ENCODE data around the gene POU6F2. TPM values are rescaled to one million over a fixed set of nuclear protein-coding genes. Genes with fewer than 3 reads are reported as not detected.

The POU6F2 gene
- total and polyA plus RNA-seq, 2 of the 4 experiments (the other 2 are of a cell fraction): not detected

DNA sequence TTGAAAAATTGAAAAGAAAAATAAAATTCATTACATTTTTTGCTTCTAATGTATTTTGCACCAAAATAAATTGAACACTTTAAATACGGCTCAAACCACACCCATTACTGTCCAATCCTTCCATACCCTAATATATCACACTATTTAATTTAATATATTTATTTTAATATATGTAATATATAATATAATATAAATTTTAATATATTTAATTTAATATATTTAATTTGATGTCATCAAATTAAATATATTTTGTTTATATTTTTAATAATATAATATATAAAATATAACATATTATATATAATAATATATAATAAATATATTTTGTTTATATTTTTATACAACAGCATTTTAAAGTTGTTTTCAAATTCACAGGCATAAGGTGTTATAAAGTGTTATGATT, 15.7 kb upstream of the POU6F2 start:
- TF ChIP-seq CEBPB (IDR thresholded peaks at IDR 0.05; ENCODE audit: low read depth, low read length) (no peak), ELK1 (IDR thresholded peaks at IDR 0.05; ENCODE audit: borderline replicate concordance, low read depth, low read length) (no peak), RAD21 (IDR thresholded peaks at IDR 0.05; ENCODE audit: low read length) (no peak)
- no peaks in the 10 kb centered on the region for H3K36me3 ChIP-seq (ENCODE audit: control insufficient read depth, insufficient read depth, low read length)
- WGBS, 2 experiments (ENCODE audit: extremely low coverage in 2 of 2, insufficient read length in 1 of 2): no CpG with 5 or more reads among the region's 1 CpG
- H2AFZ ChIP-seq (replicated peaks; ENCODE audit: low read length, poor library complexity): no peak overlapping the region
- no peak overlapping the region for H2BK20ac ChIP-seq (ENCODE audit: low read depth, low read length)
- no peaks in the 10 kb centered on the region for H3K27me3 ChIP-seq (ENCODE audit: control insufficient read depth, insufficient read depth, low read length)
- H3K27ac ChIP-seq (ENCODE audit: insufficient read depth, low read length): no peak overlapping the region
- H3K4ac ChIP-seq (ENCODE audit: low read depth, low read length): no peak overlapping the region
- DNase-seq: no peak
- CTCF ChIA-PET: no interaction called here
- ATAC-seq (ENCODE audit: low read depth): no peak
- H3K4me1 ChIP-seq (ENCODE audit: control insufficient read depth, insufficient read depth, low read length): no peaks in the 10 kb centered on the region
- H2AK5ac ChIP-seq (ENCODE audit: low read depth, low read length): no peak overlapping the region
- no peak overlapping the region for H3K4me2 ChIP-seq (ENCODE audit: low read depth, low read length)
- no peak overlapping the region for H4K8ac ChIP-seq (ENCODE audit: low read depth in 2 of 2, low read length in 2 of 2)
- no peak overlapping the region for H2BK15ac ChIP-seq (ENCODE audit: low read depth, low read length)
- H3K9ac ChIP-seq (ENCODE audit: low read depth, low read length): no peak overlapping the region
- H3K9me1 ChIP-seq (ENCODE audit: insufficient read depth, low read length): no peaks in the 10 kb centered on the region
- no peaks in the 10 kb centered on the region for H4K20me1 ChIP-seq (ENCODE audit: insufficient read depth, low read length)
- no peak overlapping the region for H4K91ac ChIP-seq (ENCODE audit: insufficient read depth, low read depth, low read length)
- no peak overlapping the region for H2BK120ac ChIP-seq (ENCODE audit: low read depth, low read length)
- H3K79me1 ChIP-seq (ENCODE audit: low read depth in 1 of 2, low read length in 2 of 2): no peaks in the 10 kb centered on the region
- no peak overlapping the region for H3K4me3 ChIP-seq (ENCODE audit: insufficient read depth, low read depth, low read length)
- POLR2A ChIA-PET (ENCODE audit: unreplicated experiment): no interaction called here
- no TSS peak for BruUV-seq (replicated peaks)
- intact Hi-C loops (cut with micrococcal nuclease): no loop called here
- no peak overlapping the region for H3K23ac ChIP-seq (ENCODE audit: low read depth, low read length)
- H4K5ac ChIP-seq (ENCODE audit: low read depth, low read length): no peak overlapping the region
- no peaks in the 10 kb centered on the region for H3K9me3 ChIP-seq (ENCODE audit: control insufficient read depth, insufficient read depth, low read length)
- H2BK5ac ChIP-seq (ENCODE audit: low read depth, low read length, poor library complexity, severe bottlenecking): no peak overlapping the region
- H3K18ac ChIP-seq (ENCODE audit: low read depth, low read length): no peak overlapping the region
- H3K14ac ChIP-seq (replicated peaks; ENCODE audit: low read depth, low read length): no peak overlapping the region
- in situ Hi-C loops (cut with MboI; ENCODE audit: low sequenced_read_pairs): no loop called here
- dilution Hi-C loops (cut with HindIII; ENCODE audit: low sequenced_read_pairs, unreplicated experiment): no loop called here
- H3K56ac ChIP-seq (ENCODE audit: extremely low read depth, insufficient read depth, low read length): no peak overlapping the region
- no peak overlapping the region for H2AK9ac ChIP-seq (replicated peaks; ENCODE audit: low read depth, low read length, poor library complexity)

All from IMR-90 (cell line).